Activated naive CD4-positive, alpha-beta T cell treated with Interleukin-2 at 50 U/mL for 16 hours (primary cell): ENCODE measurements around the gene MROH8.
A peak's percentile ranks its signal among the peaks of the same experiment; 100 is the strongest.
"Not testable (repeated sequence)": the region's sequence is repeated elsewhere in the genome, so short reads cannot be mapped to it uniquely, and the experiment has no call there.

Experiments used
- DNase-seq: peaks from one replicate; pipeline ENCODE4 v3.0.0-alpha.2; 2020

MROH8 gene

GRCh38 chr20:37152284-37152683, 27.1 kb downstream of the MROH8 start:
- DNase-seq: no peak

GRCh38 chr20:37151529-37151928, 27.8 kb downstream of the MROH8 start:
- no peak for DNase-seq

- DNase-seq: not testable (repeated sequence)
These were observed 28.5 kb downstream of the MROH8 start for GRCh38 chr20:37150864-37151263.

GRCh38 chr20:37147250-37147649, 32.1 kb downstream of the MROH8 start:
- DNase-seq: no peak

GRCh38 chr20:37144856-37145404, 34.4 kb downstream of the MROH8 start:
- no peak for DNase-seq

- DNase-seq: no peak
These were observed 36.6 kb downstream of the MROH8 start for GRCh38 chr20:37142708-37143107.

GRCh38 chr20:37137547-37137946, 41.8 kb downstream of the MROH8 start:
- no peak for DNase-seq

- DNase-seq: no peak
These were observed 45.4 kb downstream of the MROH8 start for GRCh38 chr20:37133952-37134351.

GRCh38 chr20:37131486-37131885, 47.9 kb downstream of the MROH8 start:
- DNase-seq: no peak

- no peak for DNase-seq
These were observed 50.5 kb downstream of the MROH8 start for GRCh38 chr20:37128803-37129202.

- DNase-seq: not testable (repeated sequence)
These were observed 53.1 kb downstream of the MROH8 start for GRCh38 chr20:37126290-37126689.

- no peak for DNase-seq
These were observed 55.9 kb downstream of the MROH8 start for GRCh38 chr20:37123441-37123840.

GRCh38 chr20:37120497-37120896, 58.9 kb downstream of the MROH8 start:
- no peak for DNase-seq

GRCh38 chr20:37119356-37120036, 59.9 kb downstream of the MROH8 start:
- DNase-seq: no peak

- no peak for DNase-seq
These were observed 65.3 kb downstream of the MROH8 start for GRCh38 chr20:37114012-37114411.

GRCh38 chr20:37111926-37112455, 67.4 kb downstream of the MROH8 start:
- DNase-seq: no peak

GRCh38 chr20:37108676-37109075, 70.7 kb downstream of the MROH8 start:
- DNase-seq: no peak

- DNase-seq: no peak
These were observed 76.8 kb downstream of the MROH8 start for GRCh38 chr20:37102571-37102970.

GRCh38 chr20:37096415-37097041, 82.8 kb downstream of the MROH8 start:
- DNase-seq: no peak

- DNase-seq: peak; percentile 88
These were observed 83.5 kb downstream of the MROH8 start, which contains the start of gene RBL1 for GRCh38 chr20:37095599-37096414. Gene RBL1, minus strand, starts transcription at chr20:37095997. Its CDS starts 69 bp downstream, at chr20:37095928.

- DNase-seq: peak; percentile 46
These were observed 84.2 kb downstream of the MROH8 start for GRCh38 chr20:37095108-37095598.

- no peak for DNase-seq
These were observed 88.9 kb downstream of the MROH8 start for GRCh38 chr20:37090407-37090806.

GRCh38 chr20:37081717-37082289, 97.5 kb downstream of the MROH8 start:
- DNase-seq: peak; percentile 32
